ENCODE measurements around the gene CASS4.

Gene CASS4

DNA sequence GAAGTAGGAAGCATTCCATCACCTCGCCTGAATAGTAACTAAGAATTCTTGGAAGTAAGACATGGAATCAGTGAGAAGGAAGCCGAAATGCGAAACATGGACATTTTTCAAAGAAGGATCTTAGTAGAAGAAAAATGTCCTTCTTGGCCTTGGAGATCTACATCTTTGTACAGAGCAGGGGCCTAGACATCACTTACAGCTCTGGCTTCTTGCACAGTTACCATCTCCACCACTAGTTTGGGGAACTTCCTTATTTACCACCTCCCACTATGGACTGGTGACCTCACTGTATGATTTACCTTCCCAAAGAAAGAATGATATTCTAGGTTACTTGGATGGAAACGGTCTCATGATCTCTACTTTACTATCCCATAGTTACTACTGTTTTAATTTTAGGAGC is 15.7 kb downstream of the CASS4 start:
- TF ChIP-seq, protein P1, sequence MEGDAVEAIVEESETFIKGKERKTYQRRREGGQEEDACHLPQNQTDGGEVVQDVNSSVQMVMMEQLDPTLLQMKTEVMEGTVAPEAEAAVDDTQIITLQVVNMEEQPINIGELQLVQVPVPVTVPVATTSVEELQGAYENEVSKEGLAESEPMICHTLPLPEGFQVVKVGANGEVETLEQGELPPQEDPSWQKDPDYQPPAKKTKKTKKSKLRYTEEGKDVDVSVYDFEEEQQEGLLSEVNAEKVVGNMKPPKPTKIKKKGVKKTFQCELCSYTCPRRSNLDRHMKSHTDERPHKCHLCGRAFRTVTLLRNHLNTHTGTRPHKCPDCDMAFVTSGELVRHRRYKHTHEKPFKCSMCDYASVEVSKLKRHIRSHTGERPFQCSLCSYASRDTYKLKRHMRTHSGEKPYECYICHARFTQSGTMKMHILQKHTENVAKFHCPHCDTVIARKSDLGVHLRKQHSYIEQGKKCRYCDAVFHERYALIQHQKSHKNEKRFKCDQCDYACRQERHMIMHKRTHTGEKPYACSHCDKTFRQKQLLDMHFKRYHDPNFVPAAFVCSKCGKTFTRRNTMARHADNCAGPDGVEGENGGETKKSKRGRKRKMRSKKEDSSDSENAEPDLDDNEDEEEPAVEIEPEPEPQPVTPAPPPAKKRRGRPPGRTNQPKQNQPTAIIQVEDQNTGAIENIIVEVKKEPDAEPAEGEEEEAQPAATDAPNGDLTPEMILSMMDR (IDR thresholded peaks at IDR 0.05; ENCODE audit: low read depth, low read length, missing control alignments), result no peak
- DNase-seq (ENCODE audit: extremely low read depth, low read depth), result no peak
- no peak overlapping the region for H3K4me3 ChIP-seq (replicated peaks; ENCODE audit: low read depth, low read length)

DNA sequence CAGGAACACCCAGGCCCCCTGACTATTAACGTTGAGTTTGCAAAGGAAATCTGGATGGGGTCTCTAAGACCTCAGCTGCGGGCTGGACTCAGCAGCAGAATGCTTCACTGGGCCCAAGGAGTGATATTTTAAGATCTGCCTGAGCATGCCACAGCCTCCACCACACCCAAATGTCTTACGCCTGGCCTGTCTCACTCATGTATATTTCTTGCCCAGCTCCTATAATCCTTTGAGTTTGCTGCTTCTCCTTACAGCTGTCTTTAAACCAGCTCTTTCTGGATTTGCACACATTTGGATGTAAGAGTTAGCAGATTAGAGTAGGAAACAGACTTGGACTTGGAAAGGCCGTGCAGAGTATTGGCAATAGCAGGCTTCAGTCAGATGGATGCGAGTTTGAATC is 16.4 kb downstream of the CASS4 start:
- no peak overlapping the region for H3K4me3 ChIP-seq (replicated peaks; ENCODE audit: low read depth, low read length)
- TF ChIP-seq, protein P1 (IDR thresholded peaks at IDR 0.05; ENCODE audit: low read depth, low read length, missing control alignments), result no peak
- DNase-seq (ENCODE audit: extremely low read depth, low read depth), result no peak

DNA sequence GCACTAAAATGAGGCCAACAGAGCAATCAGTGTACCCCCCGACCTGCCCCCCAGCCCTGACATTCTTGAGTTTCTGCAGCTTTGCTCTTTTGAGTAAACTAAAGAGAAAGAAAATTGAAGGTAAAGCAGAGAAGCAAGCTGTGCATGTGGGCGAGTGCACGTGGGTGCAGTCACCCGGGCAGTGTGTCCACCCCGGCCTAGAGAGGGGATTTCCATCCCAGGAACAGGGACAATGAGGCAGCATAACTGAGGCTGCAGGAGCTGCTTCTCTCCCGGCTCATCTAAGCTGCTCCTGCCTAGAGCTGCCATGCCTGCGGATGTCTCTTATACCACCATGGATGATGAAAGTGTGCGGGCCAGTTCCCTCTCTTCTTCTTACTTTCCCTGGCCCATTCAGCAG is 16.8 kb downstream of the CASS4 start:
- no peak for DNase-seq (ENCODE audit: extremely low read depth, low read depth)
- TF ChIP-seq, protein P1 (IDR thresholded peaks at IDR 0.05; ENCODE audit: low read depth, low read length, missing control alignments), result no peak
- no peak overlapping the region for H3K4me3 ChIP-seq (replicated peaks; ENCODE audit: low read depth, low read length)

DNA sequence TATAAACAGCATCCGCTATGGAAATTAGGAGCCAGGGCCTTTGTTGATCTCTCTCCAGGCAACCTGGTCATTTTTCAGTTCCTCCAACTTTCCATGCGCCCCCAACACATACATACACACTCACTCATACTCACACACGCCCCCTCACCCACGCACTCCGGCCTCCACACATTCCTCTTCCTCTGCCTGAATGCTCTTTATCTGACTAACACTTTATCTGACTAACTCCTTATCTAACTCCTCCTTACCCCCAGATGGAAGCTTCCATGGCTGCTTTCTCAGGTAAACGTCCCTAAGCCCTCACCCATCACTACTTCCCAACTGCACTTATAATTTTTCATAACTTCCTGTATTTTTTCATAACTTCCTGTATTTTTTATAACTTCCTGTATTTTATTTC is 17.4 kb downstream of the CASS4 start:
- H3K4me3 ChIP-seq (replicated peaks; ENCODE audit: low read depth, low read length), result no peak overlapping the region
- TF ChIP-seq, protein P1 (IDR thresholded peaks at IDR 0.05; ENCODE audit: low read depth, low read length, missing control alignments), result no peak
- DNase-seq (ENCODE audit: extremely low read depth, low read depth), result no peak

DNA sequence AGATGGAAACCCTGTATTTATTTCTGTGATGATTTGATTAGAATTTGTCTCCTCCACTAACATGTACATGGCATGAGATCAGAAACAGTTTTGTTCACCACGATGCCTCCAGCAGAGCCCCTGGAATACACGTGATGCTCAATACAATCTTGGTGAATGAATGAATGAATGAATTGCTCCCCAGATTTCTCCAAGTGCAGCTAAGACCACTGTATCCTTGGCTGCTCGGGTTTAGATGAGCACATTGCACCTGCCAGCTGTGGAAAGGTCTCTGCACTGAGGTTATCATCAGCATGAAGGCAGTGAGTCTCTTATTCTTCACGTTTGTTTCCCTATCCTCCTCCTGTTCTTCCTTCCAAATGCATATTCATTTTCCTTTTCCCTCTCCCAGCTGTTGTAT is 17.9 kb downstream of the CASS4 start:
- no peak for DNase-seq (ENCODE audit: extremely low read depth, low read depth)
- no peak overlapping the region for H3K4me3 ChIP-seq (replicated peaks; ENCODE audit: low read depth, low read length)
- TF ChIP-seq, protein P1 (IDR thresholded peaks at IDR 0.05; ENCODE audit: low read depth, low read length, missing control alignments), result no peak

DNA sequence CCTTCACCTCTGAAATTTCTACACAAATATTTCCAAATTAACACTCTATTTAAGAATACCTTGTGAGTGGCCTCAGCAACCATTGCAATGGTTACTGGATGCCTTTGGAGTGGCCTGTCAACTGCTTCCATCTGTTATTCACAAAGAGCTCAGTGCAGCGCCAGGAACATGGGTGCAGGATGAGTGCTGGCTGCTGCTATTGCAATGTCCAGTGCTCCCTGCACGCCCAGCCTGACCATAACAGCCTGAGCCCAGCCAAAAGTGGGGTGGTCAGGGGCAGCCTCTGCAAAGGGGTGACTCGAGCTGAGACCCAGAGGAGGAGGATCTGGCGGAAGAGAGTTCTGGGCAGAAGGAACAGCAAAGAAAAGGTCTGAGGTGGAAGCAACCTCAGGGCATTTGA is 18.4 kb downstream of the CASS4 start:
- no peak for DNase-seq (ENCODE audit: extremely low read depth, low read depth)
- TF ChIP-seq, protein P1 (IDR thresholded peaks at IDR 0.05; ENCODE audit: low read depth, low read length, missing control alignments), result no peak
- no peak overlapping the region for H3K4me3 ChIP-seq (replicated peaks; ENCODE audit: low read depth, low read length)

DNA sequence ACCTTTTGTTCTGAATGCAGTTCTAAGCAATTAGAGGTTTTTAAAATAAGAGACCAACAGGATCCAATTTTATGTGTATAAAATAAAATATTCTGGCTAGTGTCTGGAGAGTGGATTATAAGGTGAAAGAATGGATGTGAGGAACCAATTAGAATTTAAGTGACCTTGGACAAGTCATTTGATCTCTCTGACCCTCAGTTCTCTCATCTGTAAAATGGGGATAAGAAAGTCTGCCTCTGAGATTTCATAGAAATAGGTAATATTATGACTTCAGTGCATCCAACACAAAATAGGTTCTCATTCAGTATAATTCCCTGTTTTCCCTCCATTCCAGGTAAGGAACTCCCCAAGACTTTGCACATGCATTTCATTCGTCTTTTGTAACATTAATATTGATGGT is 18.9 kb downstream of the CASS4 start:
- TF ChIP-seq, protein P1 (IDR thresholded peaks at IDR 0.05; ENCODE audit: low read depth, low read length, missing control alignments), result no peak
- H3K4me3 ChIP-seq (replicated peaks; ENCODE audit: low read depth, low read length), result no peak overlapping the region
- DNase-seq (ENCODE audit: extremely low read depth, low read depth), result no peak

All from HFF-Myc (cell line).